ENCODE data around the gene RBM44.

The RBM44 gene

DNA sequence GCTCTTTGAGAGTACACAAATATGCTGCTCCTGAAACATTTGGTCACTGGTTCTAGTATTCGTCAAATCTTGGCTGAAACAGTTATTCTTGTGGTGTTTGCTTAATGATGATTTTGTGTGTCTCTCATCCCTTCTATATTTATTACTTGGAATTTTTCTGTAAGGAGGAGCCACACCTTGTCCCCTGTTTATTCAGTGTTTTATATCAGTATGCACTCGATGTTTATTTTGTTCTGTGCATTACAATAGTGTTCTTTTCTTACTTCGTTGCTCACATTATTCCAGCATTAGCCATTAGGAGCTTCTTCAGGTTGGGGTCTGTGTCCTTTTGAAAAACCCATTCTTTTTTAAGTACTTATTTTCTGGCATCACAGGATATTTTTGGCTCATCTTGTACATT, 55.7 kb downstream of the RBM44 start:
- H3K4me1 Mint-ChIP-seq = peaks cover 13% of the 10 kb centered on the region
- no peaks in the 10 kb centered on the region for H3K9me3 Mint-ChIP-seq
- TF ChIP-seq, protein P1, sequence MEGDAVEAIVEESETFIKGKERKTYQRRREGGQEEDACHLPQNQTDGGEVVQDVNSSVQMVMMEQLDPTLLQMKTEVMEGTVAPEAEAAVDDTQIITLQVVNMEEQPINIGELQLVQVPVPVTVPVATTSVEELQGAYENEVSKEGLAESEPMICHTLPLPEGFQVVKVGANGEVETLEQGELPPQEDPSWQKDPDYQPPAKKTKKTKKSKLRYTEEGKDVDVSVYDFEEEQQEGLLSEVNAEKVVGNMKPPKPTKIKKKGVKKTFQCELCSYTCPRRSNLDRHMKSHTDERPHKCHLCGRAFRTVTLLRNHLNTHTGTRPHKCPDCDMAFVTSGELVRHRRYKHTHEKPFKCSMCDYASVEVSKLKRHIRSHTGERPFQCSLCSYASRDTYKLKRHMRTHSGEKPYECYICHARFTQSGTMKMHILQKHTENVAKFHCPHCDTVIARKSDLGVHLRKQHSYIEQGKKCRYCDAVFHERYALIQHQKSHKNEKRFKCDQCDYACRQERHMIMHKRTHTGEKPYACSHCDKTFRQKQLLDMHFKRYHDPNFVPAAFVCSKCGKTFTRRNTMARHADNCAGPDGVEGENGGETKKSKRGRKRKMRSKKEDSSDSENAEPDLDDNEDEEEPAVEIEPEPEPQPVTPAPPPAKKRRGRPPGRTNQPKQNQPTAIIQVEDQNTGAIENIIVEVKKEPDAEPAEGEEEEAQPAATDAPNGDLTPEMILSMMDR (IDR thresholded peaks at IDR 0.05; ENCODE audit: unreplicated experiment in 3 of 3) = no peak
- H3K4me3 Mint-ChIP-seq = no peak overlapping the region
- H3K27me3 Mint-ChIP-seq (ENCODE audit: low read depth) = peaks cover 32% of the 10 kb centered on the region
- H3K36me3 Mint-ChIP-seq (ENCODE audit: low read depth) = no peaks in the 10 kb centered on the region
- no peak overlapping the region for H3K27ac Mint-ChIP-seq

DNA sequence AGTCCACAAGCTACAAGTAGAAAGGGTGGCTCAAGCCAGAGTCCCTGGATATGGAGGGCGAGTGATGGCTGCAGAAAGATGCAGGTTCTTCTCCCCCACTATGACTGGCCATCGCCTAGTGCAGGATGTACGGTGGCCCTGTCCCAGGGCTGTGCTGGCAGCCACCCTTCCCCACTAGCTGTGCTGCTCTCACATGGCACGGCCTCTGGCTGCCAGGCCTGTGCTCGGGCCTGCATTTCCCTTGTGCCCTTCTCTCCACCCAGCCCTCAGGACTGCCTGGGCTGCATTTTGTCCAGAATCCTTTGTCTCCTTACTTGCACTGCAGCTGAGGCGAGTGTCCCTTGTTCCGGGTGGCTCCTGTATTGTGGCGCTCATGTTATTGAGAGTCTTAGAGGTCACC, 59.2 kb downstream of the RBM44 start:
- H3K27ac Mint-ChIP-seq = no peak overlapping the region
- no peaks in the 10 kb centered on the region for H3K9me3 Mint-ChIP-seq
- no peak overlapping the region for H3K4me3 Mint-ChIP-seq
- peaks cover 61% of the 10 kb centered on the region for H3K27me3 Mint-ChIP-seq (ENCODE audit: low read depth)
- peaks cover 20% of the 10 kb centered on the region for H3K4me1 Mint-ChIP-seq
- no peaks in the 10 kb centered on the region for H3K36me3 Mint-ChIP-seq (ENCODE audit: low read depth)
- TF ChIP-seq, protein P1 (IDR thresholded peaks at IDR 0.05; ENCODE audit: unreplicated experiment in 3 of 3) = no peak

DNA sequence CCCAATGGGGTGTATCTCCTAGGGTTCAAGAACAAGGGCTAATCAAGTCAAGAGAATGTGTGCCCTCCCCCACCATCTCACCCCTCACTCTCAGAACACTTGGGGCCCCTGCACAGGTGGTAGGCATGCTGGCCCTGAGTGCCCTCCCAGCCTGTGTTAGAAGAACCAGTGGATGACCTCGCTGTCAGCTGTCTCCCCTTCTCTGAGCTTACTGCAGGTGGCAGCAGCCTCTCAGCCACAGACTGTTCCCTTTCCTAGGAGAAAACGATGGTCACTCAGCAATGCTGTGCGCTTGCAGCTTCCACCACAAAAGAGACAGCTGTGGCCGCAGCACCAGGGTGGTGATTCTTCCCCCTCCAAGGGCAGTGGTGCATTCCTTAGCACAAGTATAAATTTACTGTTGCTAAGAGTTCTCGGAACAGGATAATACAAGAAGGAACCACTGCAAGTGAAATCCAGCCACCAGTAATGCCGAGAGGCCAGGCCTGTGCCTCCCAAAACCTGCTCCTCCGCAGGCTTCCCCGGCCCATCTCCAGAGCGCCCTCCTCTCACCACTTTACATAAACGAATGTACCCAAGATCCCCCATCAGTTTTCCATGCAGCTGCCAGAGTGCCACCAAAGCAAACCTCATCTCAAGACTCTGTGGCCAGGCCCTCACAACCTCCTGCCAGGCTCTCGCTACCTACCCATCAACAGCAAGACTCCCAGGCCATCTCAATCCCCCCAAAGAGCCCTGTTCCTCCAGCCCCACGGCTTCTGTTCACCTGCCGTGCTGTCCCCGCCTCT, 59.9 kb downstream of the RBM44 start:
- TF ChIP-seq, protein P1 (IDR thresholded peaks at IDR 0.05; ENCODE audit: unreplicated experiment in 3 of 3) = peak; percentile 71 to 85 (median 84)
- Mint-ChIP-seq H3K4me3 (peak overlapping the region; percentile 81 to 90 (median 83)), H3K36me3 (ENCODE audit: low read depth) (no peaks in the 10 kb centered on the region), H3K4me1 (peaks cover 20% of the 10 kb centered on the region), H3K27me3 (ENCODE audit: low read depth) (peaks cover 61% of the 10 kb centered on the region), H3K27ac (peak overlapping the region in 2 of 3 experiments; percentile 72), H3K9me3 (no peaks in the 10 kb centered on the region)

DNA sequence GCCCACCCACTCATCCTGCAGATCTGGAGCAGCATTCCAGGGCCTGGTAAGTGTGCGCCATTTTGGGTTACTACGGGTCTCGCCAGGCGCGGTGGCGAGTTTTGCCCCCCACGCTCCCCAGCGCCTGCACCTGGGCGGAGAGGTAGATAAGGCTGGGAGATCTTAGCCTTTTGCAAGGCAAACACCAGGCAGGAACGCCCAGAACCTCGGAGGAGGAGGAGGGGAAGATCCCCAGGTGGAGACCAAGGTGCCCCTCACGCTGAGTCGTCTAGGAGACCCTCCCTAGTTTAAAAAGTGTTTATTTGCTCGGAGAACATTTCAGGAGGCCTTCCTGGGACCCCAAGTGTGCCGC, 60.5 kb downstream of the RBM44 start:
- H3K4me1 Mint-ChIP-seq = peaks cover 20% of the 10 kb centered on the region
- H3K4me3 Mint-ChIP-seq = peak overlapping the region; percentile 81 to 90 (median 83)
- no peaks in the 10 kb centered on the region for H3K9me3 Mint-ChIP-seq
- no peaks in the 10 kb centered on the region for H3K36me3 Mint-ChIP-seq (ENCODE audit: low read depth)
- H3K27ac Mint-ChIP-seq = peak overlapping the region in 1 of 3 experiments; percentile 72
- H3K27me3 Mint-ChIP-seq (ENCODE audit: low read depth) = peaks cover 61% of the 10 kb centered on the region
- TF ChIP-seq, protein P1 (IDR thresholded peaks at IDR 0.05; ENCODE audit: unreplicated experiment in 3 of 3) = no peak

DNA sequence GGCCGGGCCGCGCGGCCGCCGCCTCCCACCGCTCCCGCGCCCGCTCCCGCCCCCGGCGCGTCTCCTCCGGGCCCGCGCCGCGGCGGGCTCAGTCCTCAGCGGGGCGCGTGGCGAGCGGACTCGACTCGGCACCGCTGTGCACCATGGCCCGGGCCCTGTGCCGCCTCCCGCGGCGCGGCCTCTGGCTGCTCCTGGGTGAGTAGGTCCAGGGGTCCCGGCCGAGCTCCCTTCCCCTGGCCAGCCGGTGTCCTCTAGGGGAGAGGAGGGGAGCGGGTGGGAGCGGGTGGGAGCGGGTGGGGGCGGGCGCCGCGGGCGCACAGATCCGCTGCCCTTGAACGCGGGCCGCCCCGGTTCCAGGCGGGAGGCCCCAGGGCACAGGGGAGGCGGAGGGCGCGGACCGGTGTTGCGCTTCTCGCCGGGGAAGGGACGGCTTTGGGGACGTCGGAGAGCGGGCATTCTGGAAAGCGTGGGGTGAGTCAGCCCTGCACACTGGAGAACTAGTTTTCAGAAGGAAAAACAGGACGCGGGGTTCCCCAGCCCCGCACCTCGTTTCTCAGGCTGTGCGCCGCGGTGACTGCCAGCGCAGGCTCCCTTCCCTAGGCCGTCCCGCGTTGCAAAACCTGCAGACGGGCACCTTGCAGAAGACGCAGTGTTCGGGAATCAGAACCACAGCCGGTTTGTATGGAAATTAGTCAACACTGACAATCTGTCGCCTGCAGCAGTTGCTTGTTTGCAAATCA, 61.1 kb downstream of the RBM44 start, which contains the start of gene RAMP1:
RAMP1 (plus strand) TSS at position 91 of the 740 bp plus-strand sequence; CDS start at position 144, 53 bp downstream.
- Mint-ChIP-seq H3K27ac (peak within 1 kb of the TSS in 2 of 3 experiments; percentile 72), H3K27me3 (ENCODE audit: low read depth) (peaks cover 67% of the 10 kb centered on the region), H3K36me3 (ENCODE audit: low read depth) (no peaks in the 10 kb centered on the region), H3K9me3 (no peaks in the 10 kb centered on the region), H3K4me1 (peaks cover 20% of the 10 kb centered on the region), H3K4me3 (peak within 1 kb of the TSS; percentile 81 to 90 (median 83))
- TF ChIP-seq, protein P1 (IDR thresholded peaks at IDR 0.05; ENCODE audit: unreplicated experiment in 3 of 3) = no peak
